Fibroblast of the aortic adventitia (primary cell): Measurements from ENCODE around the gene SNRNP35. TPM values are rescaled to one million over a fixed set of nuclear protein-coding genes. Genes with fewer than 3 reads are reported as not detected.

ENCODE experiments used
- DNase-seq: peaks from one replicate; pipeline ENCODE4 v3.0.0-alpha.2; 2010; ENCODE audit warnings: low read depth
- H3K4me3 ChIP-seq: 2 replicates; pipeline ENCODE4 v1.5.1; 2011; ENCODE audit warnings: low read depth, mild to moderate bottlenecking, control low read depth, low read length, moderate library complexity
- total RNA-seq: library from RNA; depleted of rRNA; stranded (reverse); fragments of >200 nt; gene quantifications from 2 replicates; pipeline ENCODE4 v1.2.3, GENCODE V29; 2012; ENCODE audit warnings: low replicate concordance
- TF ChIP-seq, protein P1 (sequence below): IDR thresholded peaks from 2 replicates; pipeline ENCODE4 v1.5.1; 2011; ENCODE audit warnings: mild to moderate bottlenecking, low read length, control low read depth, inconsistent platforms; ENCODE audit not compliant: insufficient read depth

Gene SNRNP35
- total RNA-seq, 1 donor, result 15.7 TPM

DNA sequence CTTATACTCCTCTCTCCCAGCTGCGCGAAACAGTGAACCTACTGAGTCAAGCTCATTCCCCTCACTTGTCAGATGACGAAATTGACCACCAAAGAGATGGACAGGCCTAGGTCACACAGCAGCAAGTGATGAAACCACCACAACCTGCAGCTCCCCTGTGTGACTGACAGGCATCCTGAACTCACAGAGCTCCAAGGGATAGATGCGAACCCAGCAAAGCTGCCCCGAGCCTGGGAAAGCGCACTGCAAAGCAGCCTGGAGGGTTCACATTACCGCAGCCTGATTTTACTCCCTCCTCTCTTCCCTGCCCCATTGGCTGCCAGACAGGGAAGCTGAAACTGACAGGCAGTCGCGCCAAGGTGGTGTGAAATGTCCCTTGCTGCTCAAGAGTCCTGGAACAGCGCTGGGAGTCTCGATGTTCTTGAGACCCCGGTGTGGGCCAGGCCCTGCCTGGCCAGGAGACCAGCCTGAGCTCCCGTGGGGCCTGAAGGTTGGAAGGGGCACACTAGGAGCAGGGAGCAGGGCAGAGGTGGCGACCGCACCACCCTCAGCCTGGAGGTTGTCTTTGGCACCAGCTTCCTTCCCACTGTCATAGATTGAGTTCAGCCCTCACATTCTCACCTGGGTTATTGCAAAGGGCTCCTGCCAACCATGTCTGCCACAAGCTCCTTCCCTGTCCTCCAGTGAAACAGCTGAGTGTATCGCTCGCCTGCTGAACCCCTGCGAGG is 36.3 kb downstream of the SNRNP35 start:
- no peak for DNase-seq
- TF ChIP-seq, protein P1, sequence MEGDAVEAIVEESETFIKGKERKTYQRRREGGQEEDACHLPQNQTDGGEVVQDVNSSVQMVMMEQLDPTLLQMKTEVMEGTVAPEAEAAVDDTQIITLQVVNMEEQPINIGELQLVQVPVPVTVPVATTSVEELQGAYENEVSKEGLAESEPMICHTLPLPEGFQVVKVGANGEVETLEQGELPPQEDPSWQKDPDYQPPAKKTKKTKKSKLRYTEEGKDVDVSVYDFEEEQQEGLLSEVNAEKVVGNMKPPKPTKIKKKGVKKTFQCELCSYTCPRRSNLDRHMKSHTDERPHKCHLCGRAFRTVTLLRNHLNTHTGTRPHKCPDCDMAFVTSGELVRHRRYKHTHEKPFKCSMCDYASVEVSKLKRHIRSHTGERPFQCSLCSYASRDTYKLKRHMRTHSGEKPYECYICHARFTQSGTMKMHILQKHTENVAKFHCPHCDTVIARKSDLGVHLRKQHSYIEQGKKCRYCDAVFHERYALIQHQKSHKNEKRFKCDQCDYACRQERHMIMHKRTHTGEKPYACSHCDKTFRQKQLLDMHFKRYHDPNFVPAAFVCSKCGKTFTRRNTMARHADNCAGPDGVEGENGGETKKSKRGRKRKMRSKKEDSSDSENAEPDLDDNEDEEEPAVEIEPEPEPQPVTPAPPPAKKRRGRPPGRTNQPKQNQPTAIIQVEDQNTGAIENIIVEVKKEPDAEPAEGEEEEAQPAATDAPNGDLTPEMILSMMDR, result no peak
- no peak overlapping the region for H3K4me3 ChIP-seq

DNA sequence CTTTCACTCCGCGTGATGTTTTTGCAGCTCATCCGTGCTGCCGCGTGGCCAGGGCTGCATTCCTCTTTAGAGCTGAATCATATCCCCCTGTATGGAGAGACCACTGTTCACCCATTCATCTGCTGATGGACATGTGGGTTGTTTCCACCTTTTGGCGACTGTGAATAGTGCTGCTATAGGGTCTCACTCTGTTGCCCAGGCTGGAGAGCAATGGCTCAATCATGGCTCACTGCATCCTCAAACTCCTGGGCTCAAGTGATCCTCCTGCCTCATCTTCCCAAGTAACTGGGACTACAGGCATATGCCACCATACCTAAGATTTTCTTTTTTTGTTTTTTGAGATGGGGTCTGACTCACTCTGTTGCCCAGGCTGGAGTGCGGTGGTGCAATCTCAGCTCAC is 39.1 kb downstream of the SNRNP35 start:
- no peak overlapping the region for H3K4me3 ChIP-seq
- TF ChIP-seq, protein P1, result no peak
- no peak for DNase-seq

DNA sequence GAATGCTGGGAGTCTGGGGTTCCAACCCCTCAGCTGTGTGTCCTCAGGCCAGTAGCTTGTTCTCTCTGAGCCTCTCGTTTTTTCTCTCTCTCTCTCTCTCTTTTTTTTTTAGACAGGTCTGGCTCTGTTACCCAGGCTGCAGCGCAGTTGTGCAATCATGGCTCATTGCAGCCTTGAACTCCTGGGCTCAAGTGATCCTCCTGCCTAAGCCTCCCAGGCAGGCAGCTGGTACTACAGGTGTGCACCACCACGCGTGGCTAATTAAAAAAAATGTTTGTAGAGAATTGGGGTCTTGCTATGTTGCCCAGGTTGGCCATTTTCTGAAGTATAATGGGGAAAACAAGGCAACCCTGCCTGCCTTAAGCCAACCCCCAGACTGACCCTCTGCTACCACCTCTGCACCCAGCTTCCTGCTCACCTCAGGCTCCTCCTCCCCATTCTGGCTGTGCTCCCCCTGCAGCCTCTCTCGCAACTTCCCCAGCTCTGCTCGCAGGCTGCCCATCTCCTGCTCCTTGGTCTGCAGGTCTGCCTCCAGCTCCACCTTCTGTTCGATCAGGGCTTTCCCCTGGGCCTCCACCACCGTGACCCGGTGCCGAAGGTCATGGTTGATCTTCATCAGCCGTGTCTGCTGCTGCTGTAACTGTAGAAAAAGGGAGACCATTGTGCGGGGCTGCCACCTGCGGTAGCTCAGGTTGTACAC is 40.3 kb downstream of the SNRNP35 start:
- H3K4me3 ChIP-seq, result no peak overlapping the region
- TF ChIP-seq, protein P1, result no peak
- DNase-seq, result no peak

DNA sequence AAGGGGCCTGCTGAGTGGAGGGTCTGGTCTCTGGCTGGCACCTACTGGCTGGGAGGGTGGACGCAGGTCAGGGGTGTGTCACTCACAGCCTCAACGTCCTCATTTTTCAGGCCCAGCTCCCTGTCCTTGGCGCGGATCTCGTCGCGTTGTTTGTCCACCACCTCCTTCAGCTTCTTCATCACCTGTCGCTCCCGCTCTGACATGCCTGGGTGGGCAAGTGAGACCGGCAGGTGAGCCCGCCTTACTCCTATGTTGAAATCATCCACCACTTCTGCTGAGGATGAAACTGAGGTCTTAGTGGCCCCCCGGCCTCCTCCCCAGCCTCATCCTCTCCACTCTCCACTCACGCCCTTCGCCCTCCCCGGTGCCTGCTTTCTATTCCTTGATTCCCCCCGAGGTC is 41.4 kb downstream of the SNRNP35 start:
- H3K4me3 ChIP-seq, result no peak overlapping the region
- DNase-seq, result no peak
- TF ChIP-seq, protein P1, result no peak

DNA sequence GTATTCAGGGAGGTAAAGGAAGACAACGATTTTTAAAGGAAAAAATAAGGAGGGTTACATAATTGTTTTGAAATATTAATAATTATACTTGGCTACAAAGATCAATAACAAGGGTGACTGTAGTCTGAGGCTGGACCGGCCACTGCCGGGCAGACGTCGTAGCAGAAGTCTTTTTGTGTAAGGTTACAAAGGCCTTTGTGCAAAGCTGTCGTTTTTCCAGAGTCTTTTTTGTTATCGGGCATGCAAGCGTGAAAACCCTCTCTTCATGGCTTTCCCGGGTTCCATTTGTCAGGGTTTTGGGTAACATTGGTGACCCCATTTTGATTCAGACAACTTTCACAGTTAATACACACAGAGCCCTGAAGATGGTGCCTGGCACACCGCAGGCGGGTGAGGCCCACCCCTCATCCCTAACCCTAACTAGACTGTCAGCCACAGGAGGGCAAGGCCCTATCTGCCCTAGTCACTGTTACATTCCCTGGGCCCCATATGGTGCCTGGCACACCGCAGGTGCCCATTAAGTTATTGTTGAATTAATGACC is 44.3 kb downstream of the SNRNP35 start:
- DNase-seq, result no peak
- no peak overlapping the region for H3K4me3 ChIP-seq
- TF ChIP-seq, protein P1, result no peak

DNA sequence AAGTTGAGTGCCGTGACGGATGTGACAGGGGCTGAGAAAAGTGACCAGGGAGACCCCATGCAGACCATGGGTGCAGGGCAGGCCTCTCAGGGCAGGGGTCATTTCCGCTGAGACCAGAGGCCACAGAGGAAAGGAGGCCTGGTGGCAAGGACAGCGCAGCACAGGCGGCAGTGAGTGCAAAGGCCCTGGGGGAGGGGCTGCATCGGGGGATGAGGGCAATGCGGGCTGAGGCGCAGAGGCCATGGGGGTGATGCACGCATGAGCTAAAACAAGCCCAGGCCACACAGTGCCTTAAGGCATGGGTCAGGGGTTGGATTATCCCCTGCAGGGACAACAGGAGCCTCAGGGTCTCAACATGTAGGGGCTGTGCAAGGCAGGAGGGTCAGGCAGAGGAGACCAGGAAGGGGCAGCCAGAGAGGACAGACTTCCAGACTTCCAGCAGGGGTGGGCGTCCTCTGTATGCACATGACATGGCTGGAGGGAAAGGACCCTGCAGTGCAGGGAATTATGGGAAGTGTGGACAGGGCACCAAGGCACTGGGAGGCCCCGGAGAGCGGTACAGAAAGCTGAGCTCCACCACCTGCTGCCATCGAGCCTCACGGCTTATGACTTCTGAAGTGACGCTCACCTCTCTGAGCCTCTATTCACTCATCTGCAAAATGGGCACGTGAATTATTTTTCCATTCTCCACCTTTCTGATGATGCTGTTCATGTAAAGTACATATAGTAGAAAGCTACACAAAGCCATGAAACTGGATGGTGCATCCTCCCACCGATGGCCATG is 48.3 kb downstream of the SNRNP35 start:
- DNase-seq, result no peak
- TF ChIP-seq, protein P1, result no peak

More for the DNA sequence above, 48.3 kb downstream of the SNRNP35 start:
- H3K4me3 ChIP-seq, result no peak overlapping the region
